ENCODE measurements around the gene DMBX1. TPM values are rescaled to one million over a fixed set of nuclear protein-coding genes. Genes with fewer than 3 reads are reported as not detected.

DMBX1 gene
- polyA plus RNA-seq, 2 of the 4 experiments (the other 2 are of a cell fraction), result 0.44 to 2.2 TPM

GRCh38 chr1:46485564-46486431 lies 3.8 kb upstream of the DMBX1 start:
- POLR2A ChIA-PET, result no interaction called here
- no peak overlapping the region for H3K4me2 ChIP-seq
- no peak overlapping the region for H3K4me3 ChIP-seq
- H3K4me1 ChIP-seq, result peaks cover 4% of the 10 kb centered on the region; the same call in 1 of the 3 replicates
- FAIRE-seq, result no peak
- no peaks in the 10 kb centered on the region for H3K9me3 ChIP-seq
- ATAC-seq, result no peak
- CTCF ChIA-PET, result interaction anchor here (0.9 to 18.2 kb wide), 4 partner anchors 9 to 45 kb away, joined by 4 to 235 read pairs (median 21); a partner anchor contains a TSS
- DNase-seq (ENCODE audit: low read depth in 1 of 2, low spot score in 1 of 2), result no peak
- WGBS (ENCODE audit: missing lambda C conversion rate), result 92% methylated on average over 20 of the region's 58 CpGs
- H3K27ac ChIP-seq, result no peak overlapping the region
- no peak for TF ChIP-seq CTCF (IDR thresholded peaks at IDR 0.05)
- no peak for TF ChIP-seq HES2 (IDR thresholded peaks at IDR 0.05)
- TF ChIP-seq REST (IDR thresholded peaks at IDR 0.05), result no peak
- TF ChIP-seq JUN (IDR thresholded peaks at IDR 0.05), result no peak
- TF ChIP-seq ZC3H11A (IDR thresholded peaks at IDR 0.05), result no peak
- no peak for TF ChIP-seq HDAC2 (IDR thresholded peaks at IDR 0.05)
- TF ChIP-seq HMGXB4 (CRISPR knock-in tag; IDR thresholded peaks at IDR 0.05; ENCODE audit: borderline replicate concordance), result no peak
- TF ChIP-seq EHMT2 (IDR thresholded peaks at IDR 0.05; ENCODE audit: low read depth), result no peak
- TF ChIP-seq ZSCAN20 (CRISPR knock-in tag; IDR thresholded peaks at IDR 0.05), result no peak
- TF ChIP-seq POLR2AphosphoS2 (conservative IDR thresholded peaks at IDR 0.05; ENCODE audit: low read length), result no peak
- TF ChIP-seq TFCP2L1 (CRISPR knock-in tag; IDR thresholded peaks at IDR 0.05), result no peak
- TF ChIP-seq MAX (IDR thresholded peaks at IDR 0.05), result no peak

- Histone ChIP-seq H3K9me3 (no peaks in the 10 kb centered on the region), H3K4me3 (no peak overlapping the region), H3K4me1 (peaks cover 4% of the 10 kb centered on the region; the same call in 1 of the 3 replicates), H3K27ac (no peak overlapping the region), H3K4me2 (no peak overlapping the region)
- TF ChIP-seq FOSL2 (IDR thresholded peaks at IDR 0.05), result no peak
- TF ChIP-seq FOSL2 (CRISPR knock-in tag; IDR thresholded peaks at IDR 0.05), result no peak
- no peak for TF ChIP-seq ZSCAN20 (CRISPR knock-in tag; IDR thresholded peaks at IDR 0.05)
- no peak for TF ChIP-seq USF2 (IDR thresholded peaks at IDR 0.05)
- no peak for TF ChIP-seq RAD21 (conservative IDR thresholded peaks at IDR 0.05 in 1 of 2, IDR thresholded peaks at IDR 0.05 in 1 of 2)
- no peak for TF ChIP-seq MAZ (IDR thresholded peaks at IDR 0.05; ENCODE audit: borderline replicate concordance, low read depth, low read length)
- TF ChIP-seq NR3C1 (IDR thresholded peaks at IDR 0.05), result no peak
- no peak for TF ChIP-seq MAFK (IDR thresholded peaks at IDR 0.05; ENCODE audit: partially characterized antibody)
- TF ChIP-seq HDAC2 (IDR thresholded peaks at IDR 0.05), result no peak
- no peak for TF ChIP-seq POLR2A (IDR thresholded peaks at IDR 0.05; ENCODE audit: low read length)
- no peak for TF ChIP-seq NPAS2 (CRISPR knock-in tag; IDR thresholded peaks at IDR 0.05; ENCODE audit: borderline replicate concordance)
- TF ChIP-seq NFE2L2 (conservative IDR thresholded peaks at IDR 0.05; ENCODE audit: low read length), result no peak
- no peak for TF ChIP-seq KDM1A (IDR thresholded peaks at IDR 0.05; ENCODE audit: low read depth)
- no peak for TF ChIP-seq PBX3 (IDR thresholded peaks at IDR 0.05)
- ChIA-PET POLR2A (no interaction called here), CTCF (interaction anchor here (1.1 to 18.2 kb wide), 7 partner anchors 10 to 118 kb away, joined by 3 to 235 read pairs (median 9); partner anchors contain the start of gene MKNK1)
- ATAC-seq (no peak), DNase-seq (ENCODE audit: low read depth in 1 of 2, low spot score in 1 of 2) (no peak), FAIRE-seq (no peak)
- 84% methylated on average over 8 of the region's 8 CpGs for WGBS (ENCODE audit: missing lambda C conversion rate)
Observed at GRCh38 chr1:46486432-46487015, 3.1 kb upstream of the DMBX1 start.

Data from A549 (cell line).